H1 (cell line): ENCODE measurements around the gene RABL2B. TPM values are rescaled to one million over a fixed set of nuclear protein-coding genes. Genes with fewer than 3 reads are reported as not detected.

ENCODE experiments used
- KDM5A ChIP-seq: fragments of 200-600 bp; IDR thresholded peaks from 2 replicates; pipeline ENCODE4 v1.7.1; 2012; ENCODE audit warnings: mild to moderate bottlenecking, low read length, inconsistent platforms, mixed read lengths
- polyA plus RNA-seq, 7 experiments: library from polyadenylated mRNA; depleted of rRNA in 3 of 7; stranded (reverse) in 5 of 7; unstranded in 2 of 7; fragments of >200 nt in 5 of 7; fragments of 200-250 nt in 2 of 7; gene quantifications; 1 replicate in 5 of 7; 2 replicates in 1 of 7; 4 replicates in 1 of 7; pipeline versions ENCODE4 v1.2.1 to v1.2.3, GENCODE V29; 2011 to 2013; ENCODE audit warnings: missing spikeins in 2 of 7, mixed read lengths in 2 of 7
- total RNA-seq: library from RNA; stranded (reverse); fragmentation: NEBNext Ultra II Directional; extraction: Animal tissue kit (Norgen Biotek cat#: 25700); gene quantifications from 2 replicates; pipeline ENCODE4 v1.2.1, GENCODE V29; 2021

The RABL2B gene
- total and polyA plus RNA-seq, 2 of the 8 experiments (the other 6 are each of a cell fraction or from before 2014, with no cell fraction given): 16.2 to 26.5 TPM

- no peak for TF ChIP-seq KDM5A
Observed at GRCh38 chr22:50722716-50723428, 60.6 kb downstream of the RABL2B start (continued).
